RWPE2 (cell line): ENCODE data around the gene CLEC5A.

Experiments
- ATAC-seq: fragments of 200-7000 bp; cut with Tn5 transposase; 3 replicates; pipeline ENCODE4 v1.9.1; 2021; ENCODE audit warnings: low read depth
- DNase-seq: peaks from one replicate; pipeline ENCODE4 v3.0.0-alpha.2; 2020; ENCODE audit warnings: low spot score
- H3K27ac ChIP-seq: fragments of 450-650 bp; 2 replicates; pipeline ENCODE4 v1.5.1; 2017; ENCODE audit warnings: mild to moderate bottlenecking; ENCODE audit not compliant: poor library complexity, severe bottlenecking
- H3K27me3 ChIP-seq: fragments of 250-450 bp; sonication (Bioruptor Pico); 2 replicates; pipeline ENCODE4 v1.5.1; 2021; ENCODE audit warnings: mild to moderate bottlenecking, moderate library complexity; ENCODE audit not compliant: insufficient read depth, poor library complexity, severe bottlenecking
- H3K36me3 ChIP-seq: fragments of 250-450 bp; sonication (Bioruptor Pico); 2 replicates; pipeline ENCODE4 v1.5.1; 2020; ENCODE audit warnings: low read depth, mild to moderate bottlenecking, moderate library complexity
- H3K4me1 ChIP-seq: fragments of 250-450 bp; sonication (Bioruptor Pico); 2 replicates; pipeline ENCODE4 v1.5.1; 2021; ENCODE audit warnings: mild to moderate bottlenecking, moderate library complexity; ENCODE audit not compliant: insufficient read depth, poor library complexity, severe bottlenecking
- H3K4me3 ChIP-seq: fragments of 250-450 bp; sonication (Bioruptor Pico); 2 replicates; pipeline ENCODE4 v1.5.1; 2021; ENCODE audit warnings: mild to moderate bottlenecking, moderate library complexity; ENCODE audit not compliant: severe bottlenecking
- H3K9me3 ChIP-seq: fragments of 250-450 bp; sonication (Bioruptor Pico); 2 replicates; pipeline ENCODE4 v1.5.1; 2021; ENCODE audit warnings: mild to moderate bottlenecking, moderate library complexity; ENCODE audit not compliant: severe bottlenecking
- CTCF ChIP-seq: fragments of 450-650 bp; IDR thresholded peaks from one replicate; pipeline ENCODE4 v1.5.1; 2017; ENCODE audit warnings: mild to moderate bottlenecking, moderate library complexity; ENCODE audit not compliant: poor library complexity, severe bottlenecking

The CLEC5A gene

DNA sequence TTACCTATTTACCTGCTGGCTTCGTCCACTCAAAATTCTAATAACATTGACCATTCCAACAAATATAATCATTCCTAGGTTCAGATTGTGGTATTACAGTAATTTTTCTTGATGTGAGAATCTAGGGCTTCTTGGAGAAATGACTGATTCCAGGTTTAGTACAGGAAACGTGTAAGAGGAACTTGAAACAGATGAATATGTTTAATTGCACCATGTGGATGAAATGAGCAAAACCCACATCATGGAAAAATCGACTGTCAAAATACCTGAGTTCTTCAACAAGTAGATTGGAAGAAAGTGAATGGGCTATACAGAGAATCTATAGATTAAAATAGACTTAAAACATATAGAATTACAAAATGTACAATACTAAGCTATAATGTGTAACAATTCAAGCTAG is 55.4 kb downstream of the CLEC5A start:
- no peaks in the 10 kb centered on the region for H3K36me3 ChIP-seq
- H3K27ac ChIP-seq: no peak overlapping the region
- ATAC-seq (no peak), DNase-seq (no peak)
- H3K4me3 ChIP-seq: no peak overlapping the region
- no peaks in the 10 kb centered on the region for H3K4me1 ChIP-seq
- TF ChIP-seq CTCF: no peak
- H3K27me3 ChIP-seq: no peaks in the 10 kb centered on the region
- no peaks in the 10 kb centered on the region for H3K9me3 ChIP-seq

- H3K4me1 ChIP-seq: no peaks in the 10 kb centered on the region
- no peak for ATAC-seq
- TF ChIP-seq CTCF: no peak
- no peak overlapping the region for H3K27ac ChIP-seq
- DNase-seq: no peak
- no peak overlapping the region for H3K4me3 ChIP-seq
- no peaks in the 10 kb centered on the region for H3K9me3 ChIP-seq
- no peaks in the 10 kb centered on the region for H3K27me3 ChIP-seq
- H3K36me3 ChIP-seq: no peaks in the 10 kb centered on the region
Observed at GRCh38 chr7:141889321-141889720, 57.5 kb downstream of the CLEC5A start.

DNA sequence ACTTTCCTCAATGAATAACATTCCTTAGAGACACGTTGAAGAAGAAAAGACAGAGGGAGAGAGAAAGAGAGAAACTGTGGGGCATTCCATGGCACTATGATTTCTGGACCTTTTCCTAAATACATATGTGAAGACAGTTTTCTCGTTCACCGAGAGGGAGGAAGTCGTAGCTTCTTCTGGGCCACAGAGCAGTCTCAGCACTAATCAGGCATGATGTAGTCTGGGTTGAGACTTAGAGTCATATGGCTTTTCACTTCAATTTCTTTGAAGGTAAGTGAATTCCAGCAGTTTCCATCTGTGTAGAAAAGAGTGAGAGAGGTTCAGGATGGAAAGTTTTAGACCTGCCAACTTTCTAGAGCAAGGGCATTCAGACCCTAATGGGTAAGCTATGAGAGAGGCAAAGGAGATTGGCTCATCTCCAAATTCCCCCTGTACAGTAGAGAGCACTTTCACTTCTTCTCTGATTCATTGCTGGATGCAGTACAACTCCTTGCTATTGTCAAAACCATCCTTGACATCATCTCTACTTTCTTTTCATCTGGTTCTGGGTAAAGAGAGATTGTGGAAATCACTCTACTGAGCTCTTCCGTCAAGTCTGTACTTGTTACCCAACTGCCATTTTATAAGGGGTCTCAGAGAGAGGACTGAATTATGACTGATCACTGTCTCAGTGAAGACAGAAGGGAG is 62.1 kb downstream of the CLEC5A start:
- no peak overlapping the region for H3K4me3 ChIP-seq
- no peaks in the 10 kb centered on the region for H3K9me3 ChIP-seq
- DNase-seq: no peak
- no peaks in the 10 kb centered on the region for H3K4me1 ChIP-seq
- no peak for ATAC-seq
- no peaks in the 10 kb centered on the region for H3K36me3 ChIP-seq
- no peaks in the 10 kb centered on the region for H3K27me3 ChIP-seq
- no peak overlapping the region for H3K27ac ChIP-seq
- TF ChIP-seq CTCF: no peak

- no peak for TF ChIP-seq CTCF
- Histone ChIP-seq H3K9me3 (no peaks in the 10 kb centered on the region), H3K4me3 (no peak overlapping the region), H3K27me3 (no peaks in the 10 kb centered on the region), H3K4me1 (no peaks in the 10 kb centered on the region), H3K27ac (no peak overlapping the region), H3K36me3 (no peaks in the 10 kb centered on the region)
- no peak for ATAC-seq
- DNase-seq: no peak
Observed at GRCh38 chr7:141880960-141881359, 65.8 kb downstream of the CLEC5A start.

GRCh38 chr7:141877365-141877764 is 69.4 kb downstream of the CLEC5A start:
- H3K4me3 ChIP-seq: no peak overlapping the region

More at GRCh38 chr7:141877365-141877764, 69.4 kb downstream of the CLEC5A start:
- Histone ChIP-seq H3K27ac (no peak overlapping the region), H3K36me3 (no peaks in the 10 kb centered on the region), H3K4me1 (no peaks in the 10 kb centered on the region), H3K9me3 (no peaks in the 10 kb centered on the region), H3K27me3 (no peaks in the 10 kb centered on the region)
- DNase-seq (no peak), ATAC-seq (no peak)
- no peak for TF ChIP-seq CTCF
